Measurements from ENCODE around the gene CTSA.

- TF ChIP-seq CTCF (IDR thresholded peaks at IDR 0.05) (no peak), POLR2A (IDR thresholded peaks at IDR 0.05) (no peak)
Measured at GRCh38 chr20:45893831-45894230, 2.7 kb downstream of the CTSA start.
